AG04449 (cell line): Measurements from ENCODE around the gene ZNF2.

ENCODE experiments used
- CTCF ChIA-PET: fragments of 350-600 bp; formaldehyde crosslinking; extraction: SDS; loops from one replicate; lab custom pipeline; 2021; ENCODE audit warnings: antibody characterized with exemption; lab: Yijun Ruan, JAX
- POLR2A ChIA-PET: fragments of 400-600, 350-600 bp; formaldehyde crosslinking; extraction: SDS; loops from one replicate; lab custom pipeline; 2020; ENCODE audit warnings: antibody characterized with exemption, inconsistent platforms; lab: Yijun Ruan, JAX
- DNase-seq: peaks from one replicate; pipeline ENCODE4 v3.0.0-alpha.2; 2010; ENCODE audit warnings: low read depth, low spot score
- H3K4me3 ChIP-seq: 2 replicates; pipeline ENCODE4 v1.5.1; 2011; ENCODE audit warnings: low read depth, mild to moderate bottlenecking, control low read depth, low read length
- CTCF ChIP-seq: IDR thresholded peaks from one replicate; pipeline ENCODE4 v1.5.1; 2011; ENCODE audit warnings: mild to moderate bottlenecking, moderate library complexity, low read length, control low read depth, inconsistent platforms; ENCODE audit not compliant: insufficient read depth; ENCODE audit errors: missing control alignments

ZNF2 gene

GRCh38 chr2:95143838-95144237 lies 21.8 kb upstream of the ZNF2 start:
- POLR2A ChIA-PET, result no interaction called here
- H3K4me3 ChIP-seq, result no peak overlapping the region
- CTCF ChIA-PET, result no interaction called here
- no peak for TF ChIP-seq CTCF
- DNase-seq, result no peak

- POLR2A ChIA-PET, result no interaction called here
- no peak for TF ChIP-seq CTCF
- no peak overlapping the region for H3K4me3 ChIP-seq
- no peak for DNase-seq
- CTCF ChIA-PET, result interaction anchor here (2.0 kb wide), 1 partner anchor 34 kb away, joined by 4 read pairs; no protein-coding TSS in a partner anchor
These were observed 16.1 kb upstream of the ZNF2 start for GRCh38 chr2:95149397-95149984.

- DNase-seq, result no peak
- H3K4me3 ChIP-seq, result peak overlapping the region; percentile 78
- ChIA-PET CTCF (interaction anchor here (1.0 kb wide), 1 partner anchor 35 kb away, joined by 3 read pairs; no protein-coding TSS in a partner anchor), POLR2A (no interaction called here)
- TF ChIP-seq CTCF, result no peak
These were observed 7.2 kb upstream of the ZNF2 start for GRCh38 chr2:95158441-95158840.

- H3K4me3 ChIP-seq, result peak overlapping the region; percentile 78
- ChIA-PET CTCF (interaction anchor here (1.0 to 1.1 kb wide), 3 partner anchors 15 to 37 kb away, joined by 3 read pairs; no protein-coding TSS in a partner anchor), POLR2A (interaction anchor here (0.7 kb wide), 1 partner anchor 38 kb away, joined by 3 read pairs; the partner anchor contains the start of gene MRPS5)
- no peak for DNase-seq
- TF ChIP-seq CTCF, result no peak
These were observed 6.6 kb upstream of the ZNF2 start for GRCh38 chr2:95158891-95159619.

- ChIA-PET POLR2A (interaction anchor here (0.6 kb wide), 1 partner anchor 38 kb away, joined by 3 read pairs; the partner anchor contains the start of gene MRPS5), CTCF (interaction anchor here (1.1 kb wide), 2 partner anchors 14 to 37 kb away, joined by 3 read pairs; no protein-coding TSS in a partner anchor)
- H3K4me3 ChIP-seq, result peak within 1 kb of the TSS; percentile 78
- no peak for DNase-seq
- TF ChIP-seq CTCF, result no peak
These were observed 5.7 kb upstream of the ZNF2 start, which contains the start of gene ZNF514 for GRCh38 chr2:95159690-95160449. ZNF514 (minus strand) TSS chr2:95159848; CDS start chr2:95153253, 6,595 bp downstream.

- POLR2A ChIA-PET, result interaction anchor here (1.2 kb wide), 1 partner anchor 43 kb away, joined by 7 read pairs; the partner anchor contains the start of gene MRPS5
These were observed 609 bp upstream of the ZNF2 start for GRCh38 chr2:95165030-95165370.

More at GRCh38 chr2:95165030-95165370, 609 bp upstream of the ZNF2 start:
- no peak for TF ChIP-seq CTCF
- no peak for DNase-seq
- CTCF ChIA-PET, result interaction anchor here (1.0 kb wide), 1 partner anchor 49 kb away, joined by 3 read pairs; no protein-coding TSS in a partner anchor
- peak overlapping the region; percentile 100 for H3K4me3 ChIP-seq
